GM23248 (cell line): ENCODE data around the gene ATG12.

Source experiments
- EZH2 ChIP-seq: fragments of 200-600 bp; sonication (generic); IDR thresholded peaks from 2 replicates; pipeline ENCODE4 v1.6.1; 2018; ENCODE audit warnings: antibody characterized with exemption, mild to moderate bottlenecking; ENCODE audit not compliant: insufficient read depth, poor library complexity, severe bottlenecking
- EZH2phosphoT487 ChIP-seq: fragments of 200-600 bp; sonication (generic); IDR thresholded peaks from 2 replicates; pipeline ENCODE4 v1.6.1; 2018; ENCODE audit warnings: antibody characterized with exemption, moderate library complexity, mild to moderate bottlenecking, low read depth; ENCODE audit not compliant: insufficient read depth

- TF ChIP-seq EZH2 (no peak), EZH2phosphoT487 (no peak)
Observed at GRCh38 chr5:115829913-115830312, 11.5 kb downstream of the ATG12 start.
